GM21423 (cell line): ENCODE data around the gene RHOG.
"Not testable (repeated sequence)": the region's sequence is repeated elsewhere in the genome, so short reads cannot be mapped to it uniquely, and the experiment has no call there.

Source experiments
- ATAC-seq: cut with Tn5 transposase; IDR thresholded peaks from one replicate; pipeline ENCODE4 v1.9.1; 2021; ENCODE audit warnings: mild to moderate bottlenecking, moderate library complexity; ENCODE audit not compliant: unreplicated experiment

The RHOG gene

DNA sequence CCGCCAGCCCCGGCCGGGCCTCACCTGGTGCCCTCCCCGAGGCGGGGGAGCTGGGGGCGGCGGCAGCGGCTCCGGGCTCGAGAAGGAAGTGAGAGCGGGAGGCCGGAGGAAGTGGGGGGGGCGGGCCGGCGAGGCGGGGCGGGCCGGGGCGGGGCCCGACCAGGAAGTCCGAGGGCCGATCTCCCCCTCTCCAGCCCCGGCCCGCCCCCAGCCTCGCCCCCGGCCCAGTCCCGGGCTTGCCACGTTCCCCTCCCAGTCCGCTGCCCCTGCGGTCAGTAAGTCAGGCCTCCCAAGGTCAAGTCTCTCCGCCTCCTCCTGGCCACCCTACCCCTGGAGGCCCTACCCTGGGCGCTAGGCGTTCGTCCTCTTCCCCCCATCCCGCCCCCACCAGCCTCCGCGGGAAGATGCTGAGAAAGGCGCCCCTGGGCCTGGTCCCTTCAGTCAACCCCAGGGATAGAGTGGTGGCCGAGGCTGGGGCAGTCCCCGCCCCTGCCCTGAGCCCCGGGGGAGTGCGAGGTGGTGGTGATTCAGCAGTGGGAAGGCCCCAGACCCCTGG lies at the start of gene RHOG:
RHOG (minus strand) TSS at position 90 of the 556 bp plus-strand sequence. CDS start 12,821 bp downstream, outside the sequence.
- peak; percentile 32 for ATAC-seq

DNA sequence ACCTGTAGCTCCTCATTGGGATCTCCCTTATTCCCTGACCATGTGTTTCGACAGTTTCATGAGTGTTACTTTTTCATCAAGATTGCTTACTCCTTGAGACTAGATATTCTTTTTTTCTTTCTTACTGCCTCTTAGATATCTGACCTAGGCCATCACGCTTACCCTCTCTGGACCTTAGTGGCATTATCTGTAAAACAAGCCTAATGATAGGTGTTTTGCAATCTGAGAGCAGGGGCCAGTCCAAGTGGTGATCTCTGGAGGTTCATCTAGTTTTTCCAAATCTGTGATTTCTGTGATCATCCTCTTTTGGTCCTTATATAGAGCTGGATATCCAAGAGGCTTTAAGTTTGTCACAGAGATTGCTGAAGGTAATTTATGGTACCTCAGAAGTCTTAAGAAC lies 49.3 kb upstream of the RHOG start:
- ATAC-seq: no peak

DNA sequence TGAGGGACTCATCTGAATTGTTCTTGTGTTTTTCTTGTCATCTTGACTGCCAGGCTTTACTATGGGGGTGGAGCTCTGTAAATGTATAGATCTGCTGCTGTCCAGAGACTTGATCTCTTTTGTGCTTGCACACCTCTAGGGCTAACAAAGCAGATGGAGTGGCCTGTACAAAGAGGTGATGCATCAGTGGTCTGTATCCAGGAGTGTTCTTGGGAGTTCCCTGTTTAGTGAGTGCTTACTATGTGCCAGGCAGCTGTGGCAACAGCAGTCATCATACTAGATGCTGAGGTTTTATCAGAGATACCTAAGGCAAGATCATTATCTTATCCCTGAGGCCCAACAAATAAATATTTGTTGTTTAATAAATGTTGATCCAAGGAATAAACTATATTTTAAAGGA lies 48.1 kb upstream of the RHOG start:
- no peak for ATAC-seq

DNA sequence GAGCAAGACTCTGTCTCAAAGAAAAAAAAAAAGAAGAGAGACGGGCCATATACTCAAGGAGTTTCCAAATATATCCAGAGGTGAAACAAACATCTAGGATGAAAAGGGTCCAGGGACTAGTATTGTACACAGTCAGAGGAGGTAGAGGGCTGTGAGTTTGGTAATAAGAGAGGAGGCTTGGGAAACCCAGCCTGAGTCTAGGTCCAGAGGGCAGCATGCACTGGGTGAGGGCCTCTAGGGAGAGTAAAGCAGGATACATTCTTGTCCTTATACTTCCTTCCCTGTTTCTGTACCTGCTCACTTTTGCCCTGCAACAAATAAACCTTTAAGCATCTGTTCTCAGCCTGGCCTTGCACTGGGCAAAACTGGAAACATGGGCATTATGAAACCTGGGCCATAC lies 46.2 kb upstream of the RHOG start:
- no peak for ATAC-seq

DNA sequence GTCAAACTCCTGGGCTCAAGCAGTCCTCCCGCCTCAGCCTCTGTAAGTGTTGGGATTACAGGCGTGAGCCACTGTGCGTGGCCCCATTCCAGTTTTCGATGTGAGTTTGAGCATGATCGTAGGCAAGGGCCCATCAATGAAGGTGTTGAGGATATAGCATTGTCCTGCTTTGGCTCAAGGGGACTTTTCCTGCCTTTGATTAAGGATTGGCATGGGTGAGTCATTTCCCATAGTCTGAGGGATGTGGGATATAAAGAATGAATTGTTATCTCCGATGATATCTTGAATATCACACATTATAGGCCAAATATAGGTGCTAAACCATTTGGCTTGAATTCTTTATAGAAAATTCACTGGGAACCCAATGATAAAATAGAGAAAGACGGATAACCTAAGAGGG lies 45.1 kb upstream of the RHOG start:
- ATAC-seq: no peak

DNA sequence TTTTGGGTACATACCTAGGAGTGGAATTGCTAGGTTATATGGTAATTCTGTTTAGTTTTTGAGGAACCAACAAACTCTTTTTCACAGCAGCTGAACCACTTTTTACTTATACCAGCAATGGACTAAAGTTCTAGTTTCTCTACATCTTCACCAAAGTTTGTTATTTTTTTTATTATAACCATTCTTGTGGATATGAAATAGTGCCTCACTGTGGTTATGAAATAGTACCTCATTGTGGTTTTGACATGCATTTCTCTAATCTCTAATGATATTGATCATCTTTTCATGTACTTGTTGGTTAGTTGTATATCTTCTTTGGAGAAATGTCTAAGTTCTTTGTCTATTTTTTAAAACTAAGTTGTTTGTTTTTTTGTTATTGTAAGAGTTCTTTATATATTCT lies 41.9 kb upstream of the RHOG start:
- no peak for ATAC-seq

DNA sequence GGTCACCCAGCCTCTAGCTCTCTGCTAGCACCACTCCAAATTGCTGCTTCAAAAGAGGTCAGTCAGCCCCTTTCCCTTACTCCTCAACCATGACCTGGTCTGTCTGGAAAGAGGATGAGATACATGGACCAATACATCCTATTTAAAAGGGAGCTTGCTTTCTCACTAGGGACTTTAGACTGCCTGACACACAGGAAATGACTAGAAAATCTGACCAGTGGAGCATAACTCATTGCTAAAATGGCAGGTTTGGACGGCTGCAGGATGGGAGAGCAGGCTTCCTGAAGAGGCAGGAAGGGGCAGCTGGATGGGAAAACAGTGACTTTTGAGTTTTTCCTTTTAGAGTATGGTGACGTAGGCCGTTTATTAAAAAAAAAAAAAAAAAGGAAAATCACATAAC lies 40.0 kb upstream of the RHOG start:
- peak; percentile 33 for ATAC-seq

DNA sequence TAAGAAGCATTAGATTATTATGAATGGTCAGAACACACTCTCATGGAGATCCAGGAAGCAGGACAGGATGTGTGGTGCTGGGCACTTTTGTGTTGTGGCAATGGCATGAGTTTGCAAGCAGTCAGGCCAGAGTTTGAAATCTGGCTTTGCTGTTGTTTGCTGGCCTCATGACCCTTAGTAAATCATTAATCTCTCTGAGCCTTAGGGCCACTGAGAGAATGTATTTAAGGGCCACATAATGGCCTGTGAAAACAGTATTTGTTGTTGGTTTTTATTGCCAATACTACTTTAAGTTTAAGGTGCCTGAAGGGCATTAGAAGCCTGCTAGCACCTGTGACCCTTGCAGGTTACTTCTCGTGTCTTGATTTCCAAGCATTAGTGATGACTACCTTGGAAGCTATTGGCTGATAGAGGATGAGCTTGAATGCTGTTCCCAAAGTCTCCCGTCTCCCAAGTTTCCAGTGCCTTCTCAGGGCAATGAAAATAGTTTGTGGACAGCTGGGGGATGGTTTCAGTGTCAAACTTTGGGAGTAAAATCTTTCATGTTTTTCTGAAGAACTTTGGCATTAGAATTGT lies 39.3 kb upstream of the RHOG start:
- ATAC-seq: peak; percentile 41

DNA sequence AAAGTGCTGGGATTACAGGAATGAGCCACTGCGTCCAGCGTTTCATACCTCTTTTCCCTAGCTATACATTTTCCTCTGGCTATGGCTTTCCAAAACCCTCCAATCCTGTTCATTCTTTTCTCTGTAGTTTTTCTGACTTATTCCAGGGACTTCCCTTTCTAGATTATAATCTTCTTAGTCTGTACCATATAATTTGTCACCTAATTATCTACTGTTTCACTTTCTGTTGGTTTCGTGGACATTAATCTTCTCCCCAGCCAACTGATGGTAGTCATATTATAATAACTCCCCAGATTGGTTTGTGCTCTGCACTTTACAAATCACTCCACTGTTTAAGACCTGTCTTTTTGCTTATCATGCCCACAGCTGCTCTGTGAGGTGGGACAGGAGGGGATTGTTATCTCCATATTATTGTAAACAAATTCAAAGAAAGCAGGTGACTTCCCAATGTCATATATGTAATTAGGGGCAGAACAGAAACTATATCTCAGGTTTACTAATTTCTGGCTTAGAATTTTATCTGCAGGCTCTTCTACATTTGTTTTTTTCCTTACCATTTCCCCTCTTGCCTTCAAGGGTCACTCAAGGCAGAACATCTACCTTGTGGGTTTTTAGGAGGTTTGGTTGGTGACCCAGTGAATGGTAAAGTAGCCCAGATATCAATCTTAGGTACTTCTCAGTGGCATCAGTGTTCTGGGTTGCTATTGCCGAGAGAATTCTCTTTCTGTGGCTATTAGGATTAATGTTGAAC lies 38.6 kb upstream of the RHOG start:
- ATAC-seq: peak; percentile 44

DNA sequence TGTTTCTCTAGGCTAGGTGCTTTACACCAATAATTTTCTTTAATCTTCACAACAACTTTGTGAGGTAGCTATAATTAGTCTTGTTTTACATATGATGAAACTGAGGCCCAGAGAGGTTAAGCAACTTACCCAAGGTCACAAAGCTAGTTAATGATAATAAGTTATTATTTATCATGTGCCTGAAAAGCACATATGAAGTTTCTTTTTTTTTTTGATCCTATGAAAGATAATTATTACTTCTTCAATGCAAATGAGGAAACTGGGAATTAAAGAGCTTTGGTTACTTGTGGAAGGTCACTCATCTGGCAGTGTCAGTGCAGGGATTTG lies 37.5 kb upstream of the RHOG start:
- ATAC-seq: no peak

DNA sequence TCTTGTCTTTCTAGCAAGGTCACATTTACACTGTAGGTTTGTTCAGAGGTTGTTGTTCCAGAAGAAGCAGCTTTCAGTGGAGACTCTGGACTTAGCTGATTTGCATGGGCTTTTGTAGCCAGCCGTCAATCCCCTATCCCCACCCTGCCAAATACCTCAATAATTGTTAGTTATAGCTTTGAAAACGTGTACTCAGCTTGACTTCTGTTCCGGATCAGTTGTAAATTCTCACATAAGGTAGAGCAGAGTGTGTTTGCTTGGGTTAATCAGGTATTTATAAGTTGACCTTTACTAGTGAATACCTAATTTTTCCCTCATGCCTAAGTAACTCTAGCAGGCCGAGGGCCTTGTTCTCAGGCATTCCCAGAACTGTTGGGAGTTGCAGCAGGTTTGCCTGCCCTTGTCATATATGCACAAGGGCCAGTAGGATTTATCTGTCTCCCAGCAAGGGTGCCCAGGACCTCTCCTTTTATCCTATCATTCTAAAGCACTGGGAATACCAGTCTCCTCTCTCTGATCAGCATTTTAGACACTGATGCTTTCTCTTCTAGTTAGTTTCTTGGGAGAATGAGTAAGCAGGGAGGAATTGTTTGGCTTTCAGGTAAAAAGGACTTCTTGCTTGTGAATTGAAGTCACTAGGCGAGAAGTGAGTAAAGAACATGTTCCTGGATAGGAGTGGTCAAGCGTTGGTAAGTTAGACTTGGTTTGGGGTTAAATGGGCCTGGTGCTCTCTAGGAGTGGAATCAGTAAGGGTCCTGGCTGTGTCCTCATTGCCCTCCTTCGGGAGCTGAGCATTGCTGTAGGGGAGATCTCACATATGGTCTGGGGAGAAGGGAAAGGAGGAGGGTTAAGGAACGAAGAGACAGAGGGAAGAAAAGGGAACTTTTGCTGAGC lies 36.9 kb upstream of the RHOG start:
- no peak for ATAC-seq

DNA sequence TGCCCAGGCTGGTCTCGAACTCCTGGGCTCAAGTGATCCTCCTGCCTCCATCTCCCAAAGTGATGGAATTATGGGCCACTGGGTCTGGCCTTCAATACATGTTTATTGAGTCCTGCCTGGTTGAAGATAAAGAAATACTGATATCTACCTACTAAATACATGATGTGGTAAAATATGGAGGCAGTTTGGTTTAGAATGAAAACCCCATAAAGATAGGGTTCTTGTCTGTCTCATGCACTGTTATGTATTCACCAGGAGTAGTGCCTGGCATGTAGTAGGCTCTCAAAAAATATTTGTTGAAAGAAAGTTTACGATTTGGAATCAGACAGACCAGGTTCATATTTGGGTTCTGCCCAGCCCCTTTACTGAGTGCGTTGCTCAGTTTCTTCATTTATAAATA lies 35.9 kb upstream of the RHOG start:
- ATAC-seq: no peak

DNA sequence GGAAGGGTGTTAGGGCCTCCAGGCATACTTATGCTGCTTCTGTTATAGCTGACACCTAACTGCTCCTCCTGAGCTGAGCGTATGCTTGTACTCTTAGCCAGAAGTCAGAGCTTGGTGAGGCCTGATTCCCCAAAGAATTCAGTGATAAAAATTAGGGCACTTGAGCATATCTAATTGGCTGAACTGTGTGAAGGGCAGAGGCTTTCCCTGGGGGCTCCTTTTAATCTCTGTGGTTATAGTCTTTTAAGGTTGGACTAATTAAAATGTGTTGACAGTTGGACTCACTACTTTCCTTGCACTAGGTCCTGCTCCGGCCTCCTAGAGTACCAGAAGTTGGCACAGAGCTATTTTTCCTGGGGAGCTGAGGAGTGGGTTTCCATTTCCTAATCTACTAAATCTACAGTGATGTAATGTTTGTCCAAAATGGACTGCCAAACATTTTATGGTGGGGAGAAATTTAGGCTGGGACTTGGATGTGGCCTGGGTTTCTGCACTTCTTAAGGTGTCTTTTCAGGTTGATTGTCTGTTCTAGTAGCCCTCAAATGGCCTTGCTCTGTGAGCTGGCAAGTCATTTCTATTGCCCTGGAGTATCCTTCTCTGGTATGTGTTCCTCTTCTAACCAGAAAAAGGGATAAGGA lies 33.1 kb upstream of the RHOG start:
- no peak for ATAC-seq

DNA sequence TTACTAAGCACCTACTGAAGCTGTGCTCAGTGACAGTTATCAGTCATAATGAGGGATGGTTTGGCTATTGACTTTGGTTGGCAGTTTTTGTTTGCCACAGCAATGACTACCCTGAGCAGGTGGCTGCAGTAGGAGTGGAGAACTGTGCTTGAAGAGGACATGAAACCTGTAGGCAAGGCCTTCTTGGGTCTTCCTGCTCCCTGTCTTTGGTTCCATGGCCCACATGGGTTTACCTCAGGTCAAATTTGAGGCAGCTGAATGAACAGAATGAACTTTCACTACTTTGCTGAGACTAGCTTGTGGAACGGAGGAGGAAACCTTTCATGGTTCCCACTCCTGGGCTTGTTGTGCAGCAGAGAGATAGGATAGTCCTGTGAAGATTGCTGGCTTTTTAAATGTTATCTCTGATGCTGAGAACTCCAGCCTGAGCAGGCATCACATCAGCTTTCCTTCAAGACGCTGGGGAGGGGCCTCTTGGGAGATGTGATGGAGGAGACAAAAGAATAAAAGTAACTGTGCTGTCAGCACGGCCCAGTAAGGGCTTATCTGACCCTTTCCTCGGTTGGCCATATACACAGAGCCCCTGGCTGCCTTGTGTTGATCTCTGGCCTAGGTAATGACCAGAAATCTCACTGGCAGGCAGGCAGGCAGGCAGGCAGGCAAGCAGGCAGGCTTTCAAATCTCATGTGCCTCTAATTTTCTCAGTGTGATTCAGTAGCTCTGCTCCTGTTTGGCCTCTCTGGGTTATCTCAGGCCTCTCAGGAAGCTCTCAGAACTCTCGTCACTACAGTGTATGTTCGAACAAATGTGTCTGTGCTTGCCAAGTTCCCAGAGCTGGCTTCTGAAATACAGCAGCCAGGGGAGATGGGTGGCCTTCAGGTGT lies 26.7 kb upstream of the RHOG start:
- ATAC-seq: peak; percentile 49

DNA sequence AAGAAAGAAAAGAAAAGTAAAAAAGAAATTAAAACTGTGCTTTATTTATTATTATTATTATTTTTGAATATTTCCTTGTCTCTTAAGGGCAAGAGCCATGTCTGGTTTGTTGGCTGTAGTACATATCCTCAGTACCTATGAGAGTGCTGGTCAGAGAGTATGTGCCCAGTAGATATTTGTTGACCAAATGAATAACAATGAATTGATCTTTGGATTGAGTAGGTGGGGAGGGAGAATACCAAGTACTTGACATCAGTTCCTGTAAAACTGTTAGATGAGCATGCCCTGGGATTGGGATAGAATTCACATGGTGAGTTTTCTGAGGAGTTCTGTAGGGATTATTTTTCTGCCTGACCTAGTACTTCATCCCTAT lies 26.1 kb upstream of the RHOG start:
- ATAC-seq: no peak

DNA sequence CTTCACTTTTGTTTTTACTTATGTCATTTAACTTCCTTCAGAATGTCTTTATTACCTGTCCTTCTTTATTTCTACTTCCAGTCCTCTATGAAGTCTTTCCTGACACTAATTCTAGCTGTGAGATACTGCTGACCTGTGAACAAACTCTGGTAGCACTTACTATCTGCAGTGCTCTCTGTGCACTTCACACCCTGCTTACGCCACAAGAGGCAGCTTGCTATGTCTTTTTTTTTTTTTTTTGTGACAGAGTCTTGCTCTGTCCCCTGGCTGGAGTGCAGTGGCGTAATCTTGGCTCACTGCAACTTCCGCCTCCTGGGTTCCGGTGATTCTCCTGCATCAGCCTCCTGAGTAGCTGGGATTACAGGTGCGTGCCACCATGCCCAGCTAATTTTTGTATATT lies 25.4 kb upstream of the RHOG start:
- ATAC-seq: no peak

DNA sequence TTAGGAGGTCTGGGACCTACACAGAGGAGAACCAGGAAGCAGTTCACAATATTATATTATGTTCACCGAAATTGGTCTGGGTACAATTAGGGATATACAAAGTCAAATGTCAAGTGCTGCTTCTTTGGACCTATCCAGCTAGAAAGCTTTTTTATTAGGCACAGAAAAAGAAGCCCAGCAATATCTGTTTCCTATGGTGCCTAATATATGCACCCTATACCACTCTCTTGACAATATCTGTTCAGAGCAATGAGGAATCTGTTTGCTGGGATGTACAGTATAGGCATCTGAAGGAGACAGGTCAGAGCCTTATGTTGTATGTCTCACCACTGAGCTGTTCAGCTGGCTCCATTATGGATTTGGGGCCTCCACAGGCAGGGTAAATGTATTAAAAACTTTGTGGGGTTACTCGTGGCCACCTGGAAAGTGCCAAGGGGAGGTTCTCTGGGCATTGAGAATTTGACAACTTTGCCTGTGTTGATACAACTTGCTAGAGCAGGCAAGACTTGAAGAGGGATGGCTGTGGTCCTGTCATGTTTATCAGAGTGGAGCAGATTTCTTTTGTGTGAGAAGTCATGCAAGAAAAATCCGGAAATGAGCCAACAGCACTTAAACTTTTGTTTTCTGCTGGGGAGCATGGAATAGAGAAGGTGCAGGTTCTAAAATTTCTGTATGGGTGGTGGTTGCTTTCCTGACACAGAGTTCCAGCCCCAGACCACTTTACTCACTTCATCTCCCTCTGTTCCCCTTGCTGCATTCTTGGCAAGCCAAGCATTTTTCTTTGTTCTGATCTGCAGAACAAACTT lies 24.8 kb upstream of the RHOG start:
- ATAC-seq: no peak

DNA sequence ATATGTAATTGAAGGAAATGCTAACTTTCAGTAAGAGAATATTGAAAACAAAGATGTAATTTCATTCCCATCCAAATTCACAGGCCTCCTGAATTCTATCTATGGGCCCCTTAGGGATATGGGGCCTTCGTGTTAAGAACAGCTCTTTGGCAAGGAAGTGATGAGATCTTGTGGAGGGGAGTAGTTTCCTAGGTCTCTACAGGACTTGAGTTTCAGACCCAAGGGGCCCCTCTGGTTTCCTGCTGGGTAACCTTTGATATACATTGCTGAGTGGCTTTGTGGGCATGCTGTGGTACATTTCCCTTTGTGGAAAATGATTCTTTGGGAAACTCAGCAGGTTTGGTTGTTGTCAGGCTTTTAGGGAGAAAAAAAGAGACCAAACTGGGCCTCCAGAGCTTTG lies 20.9 kb upstream of the RHOG start:
- no peak for ATAC-seq

DNA sequence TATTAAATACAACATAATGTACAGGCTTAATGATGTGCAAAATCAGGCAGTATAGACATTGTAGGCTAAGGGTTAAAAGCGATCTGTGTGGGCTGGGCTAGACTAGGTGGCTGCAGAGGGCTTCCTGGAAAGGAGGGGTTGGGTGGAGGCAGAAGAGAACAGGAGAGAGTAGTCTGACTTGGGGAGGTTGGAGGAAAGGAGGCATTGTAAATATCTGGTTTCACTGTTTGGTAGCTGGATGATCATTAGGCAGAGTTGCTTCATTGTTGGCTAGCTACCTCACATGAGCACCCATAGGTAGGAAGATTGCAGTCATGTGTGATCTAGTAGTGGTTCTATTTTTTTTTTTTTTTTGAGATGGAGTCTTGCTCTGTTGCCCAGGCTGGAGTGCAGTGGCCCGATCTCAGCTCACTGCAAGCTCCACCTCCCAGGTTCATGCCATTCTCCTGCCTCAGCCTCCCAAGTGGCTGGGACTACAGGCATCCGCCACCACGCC lies 20.2 kb upstream of the RHOG start:
- not testable (repeated sequence) for ATAC-seq
